Nasal cavity respiratory epithelium epithelial cell of viscerocranial mucosa (primary cell): Measurements from ENCODE around the gene ZNF106. TPM values are rescaled to one million over a fixed set of nuclear protein-coding genes. Genes with fewer than 3 reads are reported as not detected.

Source experiments
- total RNA-seq: library from RNA; depleted of rRNA; stranded (reverse); fragments of >200 nt; gene quantifications from 2 replicates; pipeline ENCODE4 v1.2.3, GENCODE V29; 2014

Gene ZNF106
- total RNA-seq = 47.8 and 53.2 TPM in 2 replicates

DNA sequence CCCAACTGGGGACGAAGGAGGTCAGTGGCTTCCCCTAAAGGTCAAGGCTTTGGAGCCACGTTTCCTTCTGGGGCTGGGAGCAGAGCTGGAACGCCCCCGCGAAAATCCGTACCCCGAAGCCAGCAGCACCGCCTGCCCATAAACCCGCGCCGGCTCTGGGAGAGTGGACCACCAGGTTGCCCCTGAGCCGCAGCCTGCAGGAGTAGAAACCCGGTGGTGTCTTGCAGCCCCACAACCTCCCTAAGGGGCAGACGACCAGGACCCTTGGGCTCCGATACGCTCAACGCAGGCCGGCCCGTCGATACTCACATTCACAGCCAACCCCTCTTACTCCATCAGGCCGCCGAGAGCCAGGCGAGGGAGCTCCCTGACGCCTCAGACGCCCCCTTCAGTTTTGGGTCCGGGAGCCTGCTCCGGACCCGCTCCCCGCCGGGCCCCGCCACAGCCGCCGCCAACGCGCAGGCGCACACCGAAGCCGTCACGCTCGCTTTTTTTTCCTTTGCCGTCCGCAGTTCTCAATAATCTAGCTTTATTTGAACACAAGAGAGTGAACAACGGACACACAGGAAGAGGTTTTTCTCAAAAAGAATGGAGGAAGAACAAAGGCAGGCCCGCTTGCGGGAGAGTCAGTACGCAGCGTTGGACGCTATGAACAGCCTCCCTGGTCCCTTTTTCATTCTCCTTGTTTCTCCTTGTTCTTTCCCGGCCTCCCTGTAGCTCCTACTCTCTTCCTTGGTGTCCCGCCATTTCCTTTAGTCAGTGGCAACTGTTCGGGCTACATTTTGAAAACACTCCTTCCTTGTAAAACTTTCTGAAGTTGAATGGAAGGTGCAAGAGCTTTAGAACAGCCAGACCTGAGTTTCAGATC is at the start of gene ZNF106:
Gene ZNF106 (minus strand): TSS at position 471 of the 868 bp plus-strand sequence. CDS start 18,852 bp downstream, outside the sequence.

DNA sequence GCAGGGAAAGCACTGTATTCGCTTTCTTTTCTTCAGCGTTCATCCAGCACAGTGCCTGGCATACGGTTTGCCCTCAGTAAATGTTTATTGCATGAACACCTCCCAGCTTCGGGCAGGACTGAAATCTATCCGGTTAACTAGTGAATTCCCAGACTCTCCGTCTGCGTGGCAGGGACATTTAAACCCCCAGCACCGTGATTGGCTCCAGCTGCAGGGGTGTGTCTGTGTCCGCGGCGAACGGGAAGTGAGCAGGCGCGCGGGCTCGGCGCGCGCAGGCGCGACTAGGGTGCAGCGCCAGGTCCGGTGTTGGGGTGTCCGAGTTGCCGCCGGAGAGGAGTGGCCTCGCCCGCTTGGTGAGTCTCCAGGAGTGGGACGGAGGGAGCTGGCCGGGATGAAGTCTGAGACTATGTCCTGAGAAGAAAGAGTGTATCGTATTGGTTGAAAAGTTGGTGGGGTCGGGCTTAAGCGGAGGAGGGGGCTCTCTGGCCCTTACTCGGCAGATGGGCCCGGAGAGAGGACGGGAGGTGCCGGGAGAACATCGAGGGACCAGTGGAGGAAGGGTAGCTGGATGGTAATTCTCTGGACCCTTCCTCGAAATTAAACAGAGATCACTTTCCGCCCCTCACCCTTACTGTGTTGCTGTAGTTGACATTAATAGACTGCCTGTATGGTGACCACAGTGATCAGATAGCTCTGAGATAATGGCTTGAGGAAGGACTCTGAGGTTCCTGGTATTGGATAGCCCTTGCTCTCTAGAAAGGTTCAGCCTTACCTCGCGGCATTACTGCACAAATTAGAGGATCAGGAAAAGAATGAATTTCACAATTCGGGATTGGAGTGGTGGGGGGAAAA is 4.6 kb upstream of the ZNF106 start, which contains the start of gene SNAP23:
Gene SNAP23 (plus strand): TSS at position 274 of the 852 bp plus-strand sequence. CDS start 16,213 bp downstream, outside the sequence.

Other genes with a start within 250 kb of the ZNF106 start
- gene GANC, start 217.9 kb downstream of the ZNF106 start, total RNA-seq = 13.0 and 18.8 TPM in 2 replicates
- gene TMEM87A, start 217.7 kb downstream of the ZNF106 start, total RNA-seq = 131 and 219 TPM in 2 replicates
- 0.68 and 4.6 TPM in 2 replicates for gene CAPN3, start 131.6 kb downstream of the ZNF106 start, total RNA-seq
- gene SNAP23, start 4.5 kb upstream of the ZNF106 start, total RNA-seq = 46.8 and 62.5 TPM in 2 replicates
- 25.6 and 30.2 TPM in 2 replicates for gene LRRC57, start 57.7 kb upstream of the ZNF106 start, total RNA-seq
- gene HAUS2, start 57.7 kb upstream of the ZNF106 start, total RNA-seq = 22.9 and 28.0 TPM in 2 replicates
- gene STARD9, start 84.5 kb upstream of the ZNF106 start, total RNA-seq = 0.34 and 1.9 TPM in 2 replicates
- 9.2 and 9.8 TPM in 2 replicates for gene CDAN1, start 246.0 kb upstream of the ZNF106 start, total RNA-seq